ENCODE measurements around the gene MAP3K1. TPM values are rescaled to one million over a fixed set of nuclear protein-coding genes. Genes with fewer than 3 reads are reported as not detected.

The MAP3K1 gene
- total RNA-seq, 1 experiment from 2014 or later: 5.7 TPM

GRCh38 chr5:56900858-56901578, 85.7 kb downstream of the MAP3K1 start:
- Histone ChIP-seq H3K27me3 (ENCODE audit: low read length) (no peaks in the 10 kb centered on the region), H3K79me2 (ENCODE audit: low read length) (no peaks in the 10 kb centered on the region), H3K4me3 (ENCODE audit: low read length) (no peak overlapping the region), H2AFZ (ENCODE audit: low read length) (no peak overlapping the region), H3K4me2 (ENCODE audit: low read length) (peak overlapping the region; percentile 24; the same call in 1 of the 2 replicates), H4K20me1 (ENCODE audit: low read length) (no peaks in the 10 kb centered on the region), H3K9ac (ENCODE audit: low read length) (no peak overlapping the region), H3K9me3 (ENCODE audit: low read length) (no peaks in the 10 kb centered on the region), H3K4me1 (ENCODE audit: insufficient read depth, low read length) (no peaks in the 10 kb centered on the region), H3K27ac (ENCODE audit: low read length) (no peak overlapping the region), H3K9me2 (replicated peaks; ENCODE audit: low read length) (no peaks in the 10 kb centered on the region), H3K36me3 (ENCODE audit: low read depth, low read length) (no peaks in the 10 kb centered on the region), H3F3A (ENCODE audit: low read length, unreplicated experiment) (no peaks in the 10 kb centered on the region)
- no TSS peak for BruUV-seq (replicated peaks)
- CTCF ChIA-PET: interaction anchor here (0.7 to 1.4 kb wide), 2 partner anchors 9 to 237 kb away, joined by 4 read pairs; no protein-coding TSS in a partner anchor
- peak; percentile 62 for ATAC-seq
- peak; percentile 56 for DNase-seq
- TF ChIP-seq EZH2phosphoT487 (IDR thresholded peaks at IDR 0.05; ENCODE audit: borderline replicate concordance, low read length) (no peak), EZH2 (IDR thresholded peaks at IDR 0.05; ENCODE audit: low read length, unreplicated experiment) (no peak), CTCF (conservative IDR thresholded peaks at IDR 0.05; ENCODE audit: low read depth, low read length) (peak; percentile 64)
- POLR2A ChIA-PET (ENCODE audit: unreplicated experiment): interaction anchor here (0.6 kb wide), 1 partner anchor 285 kb away, joined by 3 read pairs; no protein-coding TSS in a partner anchor
- intact Hi-C loops (cut with micrococcal nuclease): loop anchor here (1.0 to 10.0 kb wide), 5 partner anchors 182 to 1564 kb away; partner anchors contain the start of gene PLK2

- peak; percentile 61 for ATAC-seq
- CTCF ChIA-PET: no interaction called here
These were observed 93.6 kb downstream of the MAP3K1 start for GRCh38 chr5:56908942-56909293.

More at GRCh38 chr5:56908942-56909293, 93.6 kb downstream of the MAP3K1 start:
- Histone ChIP-seq H2AFZ (ENCODE audit: low read length) (peak overlapping the region; percentile 87), H3K27ac (ENCODE audit: low read length) (peak overlapping the region; percentile 61), H3K9ac (ENCODE audit: low read length) (peak overlapping the region; percentile 72), H3K27me3 (ENCODE audit: low read length) (no peaks in the 10 kb centered on the region), H3K9me2 (replicated peaks; ENCODE audit: low read length) (no peaks in the 10 kb centered on the region), H3F3A (ENCODE audit: low read length, unreplicated experiment) (no peaks in the 10 kb centered on the region), H3K4me1 (ENCODE audit: insufficient read depth, low read length) (peaks cover 6% of the 10 kb centered on the region), H4K20me1 (ENCODE audit: low read length) (no peaks in the 10 kb centered on the region), H3K4me2 (ENCODE audit: low read length) (peak overlapping the region; percentile 95), H3K4me3 (ENCODE audit: low read length) (peak overlapping the region; percentile 81), H3K79me2 (ENCODE audit: low read length) (peaks cover 14% of the 10 kb centered on the region; the same call in 1 of the 2 replicates), H3K36me3 (ENCODE audit: low read depth, low read length) (no peaks in the 10 kb centered on the region), H3K9me3 (ENCODE audit: low read length) (no peaks in the 10 kb centered on the region)
- POLR2A ChIA-PET (ENCODE audit: unreplicated experiment): interaction anchor here (0.5 to 0.6 kb wide), 2 partner anchors 21 to 55 kb away, joined by 3 read pairs; no protein-coding TSS in a partner anchor
- TSS peak; percentile 51 for BruUV-seq (replicated peaks)
- intact Hi-C loops (cut with micrococcal nuclease): loop anchor here (2.0 to 10.0 kb wide), 2 partner anchors 264 to 1556 kb away; partner anchors contain the start of gene PLK2
- TF ChIP-seq EZH2 (IDR thresholded peaks at IDR 0.05; ENCODE audit: low read length, unreplicated experiment) (no peak), EZH2phosphoT487 (IDR thresholded peaks at IDR 0.05; ENCODE audit: borderline replicate concordance, low read length) (no peak), CTCF (conservative IDR thresholded peaks at IDR 0.05; ENCODE audit: low read depth, low read length) (no peak)
- no peak for DNase-seq
